ENCODE data around the gene NOC4L.
A peak's percentile ranks its signal among the peaks of the same experiment; 100 is the strongest.

The NOC4L gene

DNA sequence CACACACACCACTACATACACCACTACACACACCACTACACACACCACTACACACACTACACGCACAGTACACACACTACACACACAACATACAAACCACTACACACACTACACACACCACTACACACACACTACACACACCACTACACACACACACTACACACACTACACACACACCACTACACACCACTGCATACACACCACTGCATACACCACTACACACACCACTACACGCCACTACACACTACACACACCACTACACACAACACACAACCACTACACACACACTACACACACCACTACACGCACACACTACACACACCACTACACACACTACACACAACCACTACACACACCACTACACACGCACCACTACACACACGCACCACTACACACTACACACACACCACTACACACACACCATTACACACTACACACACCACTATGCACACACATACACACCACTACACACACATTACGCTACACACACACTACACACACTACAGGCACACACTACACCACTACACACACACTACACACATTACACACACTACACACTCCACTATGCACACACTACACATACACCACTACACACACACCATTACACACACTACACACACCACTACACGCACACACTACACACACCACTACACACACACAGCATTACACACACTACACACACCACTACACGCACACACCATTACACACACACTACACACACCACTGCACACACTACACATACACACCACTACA, 12.5 kb downstream of the NOC4L start:
- no peak for DNase-seq

DNA sequence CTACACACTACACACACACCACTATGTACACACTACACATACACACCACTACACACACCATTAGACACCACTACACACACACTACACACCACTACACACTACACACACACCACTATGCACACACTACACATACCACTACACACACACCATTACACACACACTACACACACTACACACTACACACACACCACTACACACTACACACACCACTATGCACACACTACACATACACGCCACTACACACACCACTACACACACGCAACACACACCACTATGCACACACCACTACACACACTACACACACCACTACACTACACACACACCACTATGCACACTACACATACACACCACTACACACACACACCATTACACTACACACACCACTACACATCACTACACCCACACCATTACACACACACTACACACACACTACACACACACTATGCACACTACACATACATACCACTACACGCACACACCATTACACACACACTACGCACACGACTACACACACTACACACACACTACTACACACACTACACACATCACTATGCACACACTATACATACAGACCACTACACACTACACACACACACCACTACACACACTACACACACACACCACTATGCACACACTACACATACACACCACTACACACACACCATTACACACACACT, 13.6 kb downstream of the NOC4L start:
- DNase-seq: no peak

DNA sequence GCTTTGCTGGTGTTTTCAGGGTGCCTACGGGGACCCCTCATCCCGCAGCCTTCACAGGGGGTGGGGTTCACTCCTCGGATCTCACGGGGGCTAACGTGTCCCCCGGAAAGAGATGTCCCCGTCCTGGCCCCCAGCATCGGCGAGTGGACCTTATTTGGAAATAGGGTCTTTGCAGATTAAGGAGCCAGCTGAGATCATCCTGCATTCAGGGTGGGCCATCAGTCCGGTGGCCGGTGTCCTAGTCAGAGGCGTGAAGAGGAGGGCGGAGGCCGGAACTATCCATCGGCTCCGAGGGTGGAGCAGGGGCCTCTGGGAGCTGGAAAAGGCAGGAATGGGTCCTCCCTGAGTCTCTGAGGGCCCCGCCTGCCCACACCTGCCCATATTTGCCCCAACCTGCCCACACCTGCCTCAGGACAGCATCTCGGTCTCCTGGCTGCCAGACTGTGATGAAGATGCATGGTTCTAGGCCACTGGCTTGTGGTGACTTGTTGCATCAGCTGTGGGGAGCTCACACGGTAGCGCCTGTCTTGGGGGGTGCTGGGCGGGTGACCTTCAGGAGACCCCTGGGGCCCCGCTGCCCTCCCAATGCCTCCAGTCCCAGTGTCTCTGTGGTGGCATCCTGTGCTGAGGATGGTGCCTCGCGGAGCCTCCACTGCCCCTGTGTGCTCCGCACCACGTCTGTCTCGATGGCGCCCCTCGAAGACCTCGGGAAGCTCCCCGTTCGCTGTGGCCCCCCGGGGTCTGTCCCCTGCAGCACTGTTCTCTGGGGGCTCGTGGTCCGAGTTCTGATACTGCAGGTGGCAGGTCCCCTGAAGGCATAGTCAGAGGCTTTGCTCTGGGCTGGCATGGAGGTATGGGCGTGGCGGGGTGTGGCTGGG, 14.7 kb downstream of the NOC4L start:
- DNase-seq: no peak

DNA sequence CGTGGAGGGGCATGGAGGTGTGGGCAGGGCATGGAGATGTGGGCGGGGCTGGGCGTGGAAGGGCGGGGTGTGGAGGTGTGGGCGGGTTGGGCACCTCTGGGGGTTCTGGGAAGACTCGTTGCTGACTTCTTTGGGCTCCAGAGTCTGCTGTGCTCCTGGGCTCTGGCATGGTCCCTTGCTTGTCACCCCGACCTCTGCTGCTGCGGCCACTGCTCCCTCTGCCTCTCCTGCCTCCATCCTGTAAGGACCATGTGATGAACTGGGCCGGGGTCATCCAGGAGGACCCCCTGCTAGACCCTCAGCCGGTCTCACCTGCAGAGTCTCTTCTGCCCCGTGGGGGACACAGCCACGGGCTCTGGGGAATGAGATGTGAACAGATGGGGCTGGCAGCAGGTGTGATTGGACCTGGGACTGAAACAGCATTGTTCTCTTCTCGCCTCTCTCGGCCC, 15.3 kb downstream of the NOC4L start:
- DNase-seq: no peak

DNA sequence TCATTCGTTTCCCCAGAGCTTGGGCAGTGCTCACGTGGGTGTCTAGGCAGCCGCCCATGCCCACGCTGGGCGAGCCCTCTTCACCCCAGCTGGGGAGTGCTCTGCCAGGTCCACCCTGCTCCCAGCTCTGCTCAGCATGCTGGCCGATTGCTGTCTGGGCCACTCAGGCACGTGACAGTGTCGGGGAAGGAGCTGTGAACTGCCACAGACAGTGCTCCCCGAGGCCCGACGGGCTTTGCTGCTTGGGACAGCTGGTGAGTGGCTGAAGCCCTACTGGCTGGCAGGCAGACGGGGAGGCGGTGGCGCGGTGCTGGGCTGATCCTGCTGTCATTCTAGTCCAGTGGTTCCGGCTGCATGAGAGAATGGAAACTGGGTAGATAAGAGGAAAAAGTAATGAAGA, 15.8 kb downstream of the NOC4L start:
- no peak for DNase-seq

DNA sequence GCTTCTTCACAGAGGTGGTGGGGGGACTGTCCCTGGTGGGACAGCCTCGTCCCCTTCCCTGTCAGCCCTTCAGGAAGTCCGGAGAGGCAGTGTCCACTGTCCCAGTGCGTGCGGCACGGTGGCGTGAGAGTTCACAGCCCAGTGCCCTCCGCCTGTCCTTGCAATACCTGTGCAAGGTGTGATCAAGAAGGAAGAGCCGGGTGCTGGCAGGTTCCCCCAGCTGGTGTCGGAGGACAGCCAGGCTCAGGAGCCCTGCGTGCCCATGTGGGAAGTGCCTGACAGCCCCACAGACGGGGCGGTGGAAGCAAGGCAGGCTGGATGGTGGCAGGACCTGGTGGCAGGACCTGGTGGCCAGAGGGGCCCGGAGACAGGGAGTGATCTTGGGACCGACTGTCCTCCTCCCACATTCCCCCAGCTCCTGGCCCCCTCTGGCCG, 16.4 kb downstream of the NOC4L start:
- no peak for DNase-seq

DNA sequence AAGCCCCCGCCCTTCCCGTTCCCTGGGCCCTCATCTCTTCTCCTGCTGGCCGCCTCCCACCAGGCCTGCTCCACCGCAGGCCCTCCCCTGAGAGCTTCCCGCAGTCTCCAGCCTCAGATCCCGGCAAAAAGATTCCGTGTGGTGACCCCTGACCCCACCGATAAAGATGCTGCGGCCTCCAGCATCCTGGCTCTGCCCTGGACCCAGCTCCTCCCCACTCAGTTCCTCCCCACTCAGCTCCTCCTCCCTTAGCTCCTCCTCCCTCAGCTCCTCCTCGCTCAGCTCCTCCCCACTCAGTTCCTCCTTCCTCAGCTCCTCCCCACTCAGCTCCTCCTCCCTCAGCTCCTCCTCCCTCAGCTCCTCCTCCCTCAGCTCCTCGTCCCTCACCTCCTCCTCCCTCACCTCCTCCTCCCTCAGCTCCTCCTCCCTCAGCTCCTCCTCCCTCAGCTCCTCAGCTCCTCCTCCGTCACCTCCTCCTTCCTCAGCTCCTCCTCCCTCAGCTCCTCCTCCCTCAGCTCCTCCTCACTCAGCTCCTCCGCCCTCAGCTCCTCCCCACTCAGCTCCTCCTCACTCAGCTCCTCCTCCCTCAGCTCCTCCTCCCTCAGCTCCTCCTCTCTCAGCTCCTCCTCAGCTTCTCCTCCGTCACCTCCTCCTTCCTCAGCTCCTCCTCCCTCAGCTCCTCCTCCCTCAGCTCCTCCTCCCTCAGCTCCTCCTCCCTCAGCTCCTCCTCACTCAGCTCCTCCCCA, 17.0 kb downstream of the NOC4L start:
- peak; percentile 14 for DNase-seq

DNA sequence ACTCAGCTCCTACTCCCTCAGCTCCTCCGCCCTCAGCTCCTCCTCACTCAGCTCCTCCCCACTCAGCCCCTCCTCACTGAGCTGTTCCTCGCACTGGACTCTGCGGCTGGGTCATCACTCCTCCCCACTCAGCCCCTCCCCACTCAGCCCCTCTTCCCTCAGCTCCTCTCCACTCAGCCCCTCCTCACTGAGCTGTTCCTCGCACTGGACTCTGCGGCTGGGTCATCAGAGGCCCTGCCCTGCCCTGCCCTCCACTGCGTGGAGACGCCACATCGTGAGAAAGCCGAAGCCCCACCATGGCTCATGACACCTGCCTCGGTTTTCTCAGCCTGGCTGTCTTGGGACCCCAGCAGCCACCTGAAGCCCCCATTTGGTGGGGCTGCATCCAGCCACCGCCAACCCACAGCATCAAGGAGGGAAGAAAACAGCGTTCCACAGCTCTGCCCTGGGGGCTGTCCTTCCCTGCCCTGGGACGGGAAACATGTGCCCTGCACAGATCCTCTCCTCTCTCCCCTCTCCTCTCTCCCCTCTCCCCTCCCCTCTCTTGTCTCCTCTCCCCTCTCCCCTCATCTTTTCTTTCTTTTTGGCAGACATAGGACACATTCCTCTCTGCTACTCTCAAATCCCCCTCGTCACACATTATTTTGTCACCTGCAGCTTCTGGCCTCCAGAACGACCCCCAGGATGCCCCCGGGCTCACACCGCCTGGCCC, 17.7 kb downstream of the NOC4L start:
- no peak for DNase-seq

DNA sequence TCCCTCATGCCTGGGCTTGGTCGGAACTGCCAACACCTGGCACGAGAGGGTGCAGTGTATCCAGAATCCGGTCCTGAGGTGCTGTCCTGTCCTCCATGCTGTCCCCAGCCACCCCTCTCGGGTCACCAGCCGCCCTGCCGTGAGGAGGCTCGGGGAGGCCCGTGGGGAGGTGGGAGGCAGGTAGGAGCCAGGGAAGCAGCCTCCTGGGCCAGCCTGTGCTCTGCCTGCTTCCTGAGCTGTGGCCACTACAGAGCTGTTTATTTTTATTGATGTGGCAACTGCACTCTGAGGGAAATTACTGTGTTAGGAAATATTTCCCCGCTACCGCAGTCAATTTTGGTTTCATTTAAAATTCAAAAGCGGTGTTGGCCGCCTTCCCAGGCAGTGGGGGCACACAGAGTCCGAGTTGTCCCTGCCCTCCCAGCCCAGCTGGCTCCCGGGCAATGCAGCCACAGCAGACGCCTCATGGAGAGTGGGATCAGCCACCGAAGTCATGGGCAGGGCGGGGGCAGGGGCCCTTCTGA, 18.3 kb downstream of the NOC4L start:
- DNase-seq: peak; percentile 63

DNA sequence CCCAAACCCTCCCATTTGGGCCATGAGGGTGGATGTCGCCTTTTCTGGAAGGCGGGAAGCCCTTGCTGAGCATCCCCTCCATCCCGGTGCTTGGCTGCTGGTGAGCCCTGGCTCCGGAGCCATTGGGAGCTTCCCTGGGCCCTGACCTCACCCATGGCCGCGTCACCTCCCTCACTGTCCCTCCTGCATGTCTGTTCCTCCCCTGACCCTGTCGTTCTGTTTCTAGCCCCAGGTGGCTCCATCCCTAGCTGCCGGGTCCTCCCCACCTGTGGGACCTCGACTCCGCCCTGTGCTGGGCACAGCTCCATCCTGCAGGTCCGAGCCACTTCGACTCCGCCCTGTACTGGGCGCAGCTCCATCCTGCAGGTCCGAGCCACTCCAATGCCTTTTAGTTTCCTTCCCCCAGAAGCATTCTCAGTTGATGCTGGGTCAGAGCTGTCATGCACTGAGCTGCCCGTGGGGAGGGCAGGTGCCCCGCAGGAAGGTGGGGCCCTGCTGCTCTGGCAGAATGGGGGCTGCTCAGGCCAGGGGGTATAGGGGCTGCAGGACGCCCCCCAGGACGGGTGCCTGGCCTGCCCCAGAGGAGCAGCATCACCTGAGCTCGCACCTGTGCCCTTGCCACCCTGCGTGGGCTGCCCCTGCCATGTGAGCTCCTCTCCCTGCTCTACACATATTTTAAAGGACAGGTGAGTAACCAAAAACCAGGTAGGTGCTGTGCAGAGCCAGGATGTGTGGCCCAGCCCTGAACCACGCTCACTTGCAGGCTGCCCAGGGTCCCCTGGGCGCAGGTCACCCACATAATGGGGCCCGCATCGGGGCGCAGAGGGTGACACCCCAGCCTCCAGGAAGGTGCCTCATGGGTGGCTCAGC, 19.0 kb downstream of the NOC4L start:
- no peak for DNase-seq

DNA sequence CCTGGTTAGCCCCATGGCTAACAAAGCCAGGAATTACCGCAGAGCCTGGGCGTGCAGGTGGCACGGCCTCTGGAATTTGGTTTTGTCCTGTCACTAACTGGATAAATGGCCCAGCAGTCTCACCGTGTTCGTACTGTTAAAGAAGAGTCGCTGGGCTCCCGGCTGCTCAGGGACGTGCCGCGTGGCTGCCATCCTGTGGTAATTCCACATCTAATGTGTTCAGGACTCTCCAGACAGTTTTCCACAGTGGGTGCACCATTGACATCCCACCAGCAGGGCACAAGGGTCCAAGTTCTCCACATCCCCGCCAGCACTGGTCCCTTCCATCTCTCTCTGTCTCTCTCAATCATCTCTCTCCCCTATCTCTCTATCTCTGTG, 19.6 kb downstream of the NOC4L start:
- no peak for DNase-seq

DNA sequence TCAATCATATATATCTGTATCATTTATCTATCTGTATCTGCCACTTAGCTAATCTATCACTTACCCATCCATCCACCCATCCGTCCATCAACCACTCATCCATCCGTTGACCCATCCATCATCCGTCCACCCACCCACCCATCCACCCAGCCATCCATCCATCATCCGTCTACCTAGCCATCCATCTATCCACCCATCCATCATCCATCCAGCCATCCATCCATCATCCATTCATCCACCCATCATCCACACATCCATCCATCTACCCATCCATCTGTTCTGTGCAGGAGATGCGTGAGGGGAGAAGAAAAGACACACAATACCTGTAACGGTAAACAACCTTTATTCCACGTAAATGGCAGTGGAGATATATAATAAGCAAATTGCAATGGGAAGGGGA, 20.2 kb downstream of the NOC4L start:
- DNase-seq: no peak

DNA sequence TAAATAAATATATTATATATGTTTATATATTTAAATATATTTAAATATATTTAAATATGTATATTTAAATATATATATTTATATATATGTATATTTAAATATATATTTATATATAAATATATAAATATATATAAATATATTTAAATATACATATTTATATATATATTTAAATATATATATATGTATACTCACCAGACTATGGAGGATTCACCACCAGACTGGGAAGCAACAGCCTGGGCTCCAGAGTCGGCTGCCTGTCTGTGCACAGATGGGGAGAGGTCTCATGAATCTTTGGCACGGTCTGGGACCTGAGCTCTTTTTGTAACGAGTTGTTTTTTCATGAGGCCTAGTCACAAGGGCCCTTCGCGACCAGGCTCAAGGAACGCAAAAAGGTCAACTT, 21.3 kb downstream of the NOC4L start:
- DNase-seq: no peak

DNA sequence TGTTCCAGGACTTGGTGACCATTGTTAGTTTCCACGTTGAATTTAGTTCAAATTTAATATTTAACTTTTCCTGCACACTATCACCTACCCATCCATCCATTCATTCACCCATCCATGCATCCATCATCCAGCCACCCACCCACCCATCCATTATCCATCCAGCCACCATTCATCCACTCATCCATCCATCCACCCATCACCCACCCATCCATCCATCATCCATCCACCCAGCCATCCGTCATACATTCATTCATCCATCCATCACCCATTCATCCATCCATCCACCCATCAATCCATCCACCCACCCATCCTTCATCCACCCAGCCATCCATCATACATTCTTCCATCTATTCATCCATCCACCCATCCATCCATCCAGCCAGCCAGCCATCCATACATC, 21.8 kb downstream of the NOC4L start:
- DNase-seq: no peak

DNA sequence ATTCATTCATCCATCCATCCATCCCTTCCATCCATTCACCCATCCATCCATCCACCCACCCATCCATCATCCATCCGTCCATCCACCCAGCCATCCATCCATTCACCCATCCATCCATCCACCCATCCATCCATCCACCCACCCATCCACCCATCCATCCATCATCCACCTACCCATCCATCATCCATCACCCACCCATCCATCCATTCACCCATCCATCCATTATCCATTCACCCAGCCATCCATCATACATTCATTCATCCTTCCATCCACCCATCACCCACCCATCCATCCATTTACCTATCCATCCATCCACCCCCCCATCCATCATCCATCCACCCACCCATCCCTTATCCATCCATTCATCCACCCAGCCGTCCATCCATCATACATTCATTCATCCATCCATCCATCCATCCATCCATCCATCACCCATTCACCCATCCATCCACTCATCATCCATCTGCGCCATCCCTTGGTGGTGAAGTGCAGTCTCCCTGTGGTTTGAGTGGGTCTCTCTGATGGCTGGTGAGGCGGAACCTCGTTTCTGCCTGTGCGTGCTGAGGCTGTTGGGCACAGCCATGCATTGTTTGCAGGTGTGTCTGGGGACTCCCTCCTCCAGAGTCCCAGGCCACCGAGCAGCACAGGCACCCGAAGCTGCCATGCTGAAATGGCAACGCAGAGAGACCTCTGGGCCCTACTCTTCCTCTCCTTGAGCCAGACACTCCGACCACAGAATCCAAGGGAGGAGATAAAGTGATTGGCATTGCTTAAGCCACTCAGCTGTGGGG, 22.7 kb downstream of the NOC4L start:
- no peak for DNase-seq

DNA sequence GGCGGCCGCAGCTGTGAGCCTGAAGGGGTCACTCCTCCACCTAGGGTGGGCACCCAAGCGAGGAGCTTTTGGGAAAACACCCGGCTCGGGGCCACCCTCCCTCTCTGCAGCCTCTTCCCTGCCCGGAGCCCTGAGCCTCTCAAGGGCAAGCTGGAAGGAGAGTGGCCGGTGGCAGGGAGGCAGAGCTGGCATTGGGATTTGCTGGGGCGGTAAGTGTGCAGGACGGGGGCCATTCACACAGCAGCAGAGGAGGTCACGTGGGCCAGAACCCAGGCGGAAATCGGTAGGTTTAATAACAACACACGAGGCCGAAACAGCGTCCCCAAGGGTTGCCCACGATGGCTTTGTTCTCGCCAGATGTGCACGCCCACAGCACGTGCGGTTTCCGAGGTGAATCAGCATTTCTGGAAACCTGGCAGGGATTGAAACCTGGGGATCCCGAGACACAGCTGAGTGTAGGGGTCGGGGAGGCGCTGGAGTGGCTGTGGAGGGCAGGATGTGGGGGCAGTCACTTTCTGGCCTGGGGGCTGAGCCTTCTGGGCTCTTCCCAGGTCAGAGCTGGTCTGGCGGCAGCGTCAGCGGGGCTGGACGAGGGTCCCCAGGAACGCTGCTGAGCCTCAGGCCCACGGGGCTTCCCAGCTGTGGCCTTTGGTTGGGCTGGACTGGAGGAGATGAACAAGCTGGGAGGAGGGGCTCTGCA, 23.5 kb downstream of the NOC4L start:
- no peak for DNase-seq

DNA sequence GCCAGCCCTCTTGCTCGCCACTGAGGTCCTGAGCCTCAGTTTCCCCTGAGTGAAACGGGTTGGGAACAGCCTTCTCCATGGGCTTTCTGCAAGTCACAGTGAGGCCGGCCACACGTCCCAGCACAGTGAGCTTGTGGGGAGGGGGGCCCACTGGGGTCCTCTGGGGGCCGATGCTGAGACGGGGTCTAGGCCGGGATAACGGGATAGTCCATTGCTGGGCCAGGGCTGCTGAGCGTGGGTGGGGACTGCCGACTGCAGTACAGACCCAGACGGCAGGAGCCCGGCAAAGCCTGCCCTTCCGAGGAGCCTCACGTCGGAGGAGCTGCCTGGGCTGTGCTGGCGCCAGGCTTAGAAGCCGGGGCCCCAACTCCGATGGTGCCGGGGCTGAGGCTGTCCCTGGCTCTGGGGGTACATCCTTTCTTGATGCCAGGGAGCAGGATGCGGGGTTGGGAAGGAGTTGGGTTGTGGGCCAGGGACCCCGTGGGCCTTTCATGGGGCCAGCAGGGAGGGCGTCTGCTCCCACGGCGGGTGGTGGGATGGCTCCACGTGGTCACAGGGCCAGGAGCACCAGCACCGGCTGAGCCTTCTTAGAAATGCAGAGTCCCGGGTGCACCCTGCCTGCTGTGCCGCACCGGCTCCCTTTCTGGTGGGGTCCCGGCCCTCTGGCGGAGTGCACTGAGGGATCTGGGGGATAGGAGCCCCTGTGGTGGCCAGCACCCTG, 24.2 kb downstream of the NOC4L start:
- DNase-seq: no peak

DNA sequence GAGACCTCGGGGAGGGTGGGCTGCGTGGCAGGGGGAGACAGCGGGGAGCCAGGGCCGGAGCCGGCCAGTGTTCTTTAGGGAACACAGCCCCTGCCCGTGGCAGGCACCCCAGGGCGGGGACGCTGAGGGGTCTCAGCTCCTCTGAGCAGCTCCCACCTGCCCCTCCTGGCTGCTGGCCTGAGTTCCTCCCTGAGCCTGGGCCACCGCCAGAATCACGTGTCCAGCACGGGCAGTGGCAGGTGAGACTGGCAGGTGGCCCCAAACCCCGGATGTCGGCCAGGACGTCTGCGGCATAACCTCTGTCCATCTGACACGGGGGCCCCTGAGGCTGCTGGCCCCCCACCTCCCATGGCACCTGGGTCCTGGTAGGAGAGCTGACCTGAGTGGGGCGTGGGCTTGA, 25.1 kb downstream of the NOC4L start:
- no peak for DNase-seq
